SH-SY5Y (cell line): ENCODE measurements around the gene ARPC1A.

Experiments used
- GATA2 ChIP-seq: IDR thresholded peaks from 2 replicates; pipeline ENCODE4 v1.6.1; 2011; ENCODE audit warnings: mild to moderate bottlenecking, low read depth, low read length
- GATA3 ChIP-seq: IDR thresholded peaks from 2 replicates; pipeline ENCODE4 v1.6.1; 2011; ENCODE audit warnings: low read depth, mild to moderate bottlenecking, low read length, moderate library complexity

DNA sequence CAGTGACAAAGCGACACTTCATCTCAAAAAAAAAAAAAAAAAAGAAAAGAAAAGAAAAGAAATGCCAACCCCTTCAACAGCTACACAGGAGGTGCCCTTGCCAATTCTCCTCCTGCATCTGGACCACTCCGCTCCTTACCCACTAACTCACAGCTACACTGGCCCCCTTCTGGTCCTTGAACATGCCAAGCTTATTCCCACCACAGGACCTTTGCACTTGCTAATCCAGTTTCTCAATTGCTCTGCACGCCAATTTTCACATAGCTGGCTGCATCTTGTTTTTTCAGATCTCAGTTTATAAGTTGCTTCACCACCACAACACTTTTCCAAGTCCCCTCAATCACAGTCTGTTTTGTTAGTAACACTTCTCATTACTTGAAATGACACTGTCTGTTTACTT is 77.2 kb downstream of the ARPC1A start:
- TF ChIP-seq GATA2: no peak
- no peak for TF ChIP-seq GATA3
